Measurements from ENCODE around the gene SLC22A14. TPM values are rescaled to one million over a fixed set of nuclear protein-coding genes. Genes with fewer than 3 reads are reported as not detected.
A peak's percentile ranks its signal among the peaks of the same experiment; 100 is the strongest.

Gene SLC22A14
- total RNA-seq, 6 donors from 2014 or later = 0.30 to 1.6 TPM; not detected in 4

- no peaks in the 10 kb centered on the region for H3K9me3 ChIP-seq
Measured at GRCh38 chr3:38254872-38255271, 27.2 kb upstream of the SLC22A14 start.

GRCh38 chr3:38255627-38256026 lies 26.5 kb upstream of the SLC22A14 start:
- H3K9me3 ChIP-seq = no peaks in the 10 kb centered on the region
- H3K27ac ChIP-seq = no peak overlapping the region
- no peaks in the 10 kb centered on the region for H3K4me1 ChIP-seq
- DNase-seq = no peak
- H3K4me3 ChIP-seq = no peak overlapping the region
- no peaks in the 10 kb centered on the region for H3K27me3 ChIP-seq
- no peak for TF ChIP-seq POLR2A (IDR thresholded peaks at IDR 0.05)
- 94 to 100% methylated on average over 1 of the region's 1 CpG for WGBS, 2 donors
- H3K36me3 ChIP-seq = peaks cover 11 to 45% (median 26%) of the 10 kb centered on the region in 4 donors
- peak in 1 of 2 donors; percentile 75 for ATAC-seq (ENCODE audit: low FRiP score in 2 of 2)

More at GRCh38 chr3:38254872-38255271, 27.2 kb upstream of the SLC22A14 start:
- H3K36me3 ChIP-seq = peaks cover 11 to 53% (median 28%) of the 10 kb centered on the region in 4 donors
- H3K27ac ChIP-seq = no peak overlapping the region
- ATAC-seq (ENCODE audit: low FRiP score in 2 of 2) (no peak), DNase-seq (no peak)
- 91 to 95% methylated on average over 2 of the region's 2 CpGs for WGBS, 2 donors
- H3K4me3 ChIP-seq = no peak overlapping the region
- no peaks in the 10 kb centered on the region for H3K4me1 ChIP-seq
- H3K27me3 ChIP-seq = no peaks in the 10 kb centered on the region
- TF ChIP-seq POLR2AphosphoS5 (IDR thresholded peaks at IDR 0.05) = no peak
- no peak for TF ChIP-seq EP300 (IDR thresholded peaks at IDR 0.05)
- TF ChIP-seq CTCF (IDR thresholded peaks at IDR 0.05) = no peak
- TF ChIP-seq POLR2A (IDR thresholded peaks at IDR 0.05) = no peak

- ATAC-seq (ENCODE audit: low FRiP score in 2 of 2) = no peak
- no peak for DNase-seq
- Histone ChIP-seq H3K4me3 (no peak overlapping the region), H3K27ac (no peak overlapping the region), H3K27me3 (no peaks in the 10 kb centered on the region), H3K4me1 (no peaks in the 10 kb centered on the region), H3K36me3 (peaks cover 9 to 26% (median 12%) of the 10 kb centered on the region in 4 donors), H3K9me3 (no peaks in the 10 kb centered on the region)
- no peak for TF ChIP-seq EP300 (IDR thresholded peaks at IDR 0.05)
- TF ChIP-seq POLR2A (IDR thresholded peaks at IDR 0.05) = no peak
- TF ChIP-seq CTCF (IDR thresholded peaks at IDR 0.05) = no peak
- no peak for TF ChIP-seq POLR2AphosphoS5 (IDR thresholded peaks at IDR 0.05)
- 62 to 68% methylated on average over 1 of the region's 1 CpG for WGBS, 2 donors
Measured at GRCh38 chr3:38257583-38257982, 24.5 kb upstream of the SLC22A14 start.

- no peak for ATAC-seq (ENCODE audit: low FRiP score in 2 of 2)
- no peaks in the 10 kb centered on the region for H3K4me1 ChIP-seq
Measured at GRCh38 chr3:38260474-38260873, 21.6 kb upstream of the SLC22A14 start.

GRCh38 chr3:38264353-38264771 lies 17.7 kb upstream of the SLC22A14 start:
- H3K9me3 ChIP-seq = no peaks in the 10 kb centered on the region
- no peaks in the 10 kb centered on the region for H3K27me3 ChIP-seq
- H3K4me1 ChIP-seq = no peaks in the 10 kb centered on the region
- TF ChIP-seq POLR2A (IDR thresholded peaks at IDR 0.05) (no peak), CTCF (IDR thresholded peaks at IDR 0.05) (no peak), POLR2AphosphoS5 (IDR thresholded peaks at IDR 0.05) (no peak), EP300 (IDR thresholded peaks at IDR 0.05) (no peak)
- H3K27ac ChIP-seq = no peak overlapping the region
- ATAC-seq (ENCODE audit: low FRiP score in 2 of 2) (no peak), DNase-seq (no peak)
- WGBS, 2 donors = 0% methylated on average over 1 of the region's 1 CpG; no CpG with 5 or more reads in 1 of the 2 donors
- no peaks in the 10 kb centered on the region for H3K36me3 ChIP-seq
- no peak overlapping the region for H3K4me3 ChIP-seq

More at GRCh38 chr3:38260474-38260873, 21.6 kb upstream of the SLC22A14 start:
- 97 to 100% methylated on average over 2 of the region's 2 CpGs for WGBS, 2 donors
- DNase-seq = no peak
- Histone ChIP-seq H3K27me3 (no peaks in the 10 kb centered on the region), H3K36me3 (no peaks in the 10 kb centered on the region), H3K27ac (no peak overlapping the region), H3K9me3 (no peaks in the 10 kb centered on the region), H3K4me3 (no peak overlapping the region)
- no peak for TF ChIP-seq POLR2A (IDR thresholded peaks at IDR 0.05)
- TF ChIP-seq EP300 (IDR thresholded peaks at IDR 0.05) = no peak
- TF ChIP-seq CTCF (IDR thresholded peaks at IDR 0.05) = no peak
- TF ChIP-seq POLR2AphosphoS5 (IDR thresholded peaks at IDR 0.05) = no peak
